ENCODE measurements around the gene ARHGAP31.
"Not testable (repeated sequence)": the region's sequence is repeated elsewhere in the genome, so short reads cannot be mapped to it uniquely, and the experiment has no call there.

ARHGAP31 gene

GRCh38 chr3:119351581-119351980, 57.4 kb downstream of the ARHGAP31 start:
- H3K79me2 ChIP-seq (ENCODE audit: insufficient read depth, low read length), result no peaks in the 10 kb centered on the region
- H3K4me2 ChIP-seq (ENCODE audit: low read depth, low read length, poor library complexity, severe bottlenecking), result no peak overlapping the region
- H3K9me2 ChIP-seq (replicated peaks; ENCODE audit: insufficient read depth, low read length), result no peaks in the 10 kb centered on the region
- no peak overlapping the region for H3K27ac ChIP-seq (ENCODE audit: low read depth, low read length)
- no peaks in the 10 kb centered on the region for H4K20me1 ChIP-seq (ENCODE audit: low read depth, low read length)
- H3K27me3 ChIP-seq (ENCODE audit: low read length), result no peaks in the 10 kb centered on the region
- H3F3A ChIP-seq (ENCODE audit: insufficient read depth), result no peaks in the 10 kb centered on the region
- no peak overlapping the region for H3K4me3 ChIP-seq (ENCODE audit: insufficient read depth, low read length, poor library complexity, severe bottlenecking)
- no peak overlapping the region for H2AFZ ChIP-seq (ENCODE audit: low read depth, low read length, severe bottlenecking)
- TF ChIP-seq CTCF (IDR thresholded peaks at IDR 0.05; ENCODE audit: insufficient read depth, low read length, poor library complexity, severe bottlenecking) (no peak), EZH2phosphoT487 (conservative IDR thresholded peaks at IDR 0.05; ENCODE audit: low read length) (no peak)
- H3K36me3 ChIP-seq (ENCODE audit: low read length), result no peaks in the 10 kb centered on the region
- H3K9me3 ChIP-seq (ENCODE audit: insufficient read depth, low read length), result no peaks in the 10 kb centered on the region
- no peak overlapping the region for H3K9ac ChIP-seq (ENCODE audit: low read length)

DNA sequence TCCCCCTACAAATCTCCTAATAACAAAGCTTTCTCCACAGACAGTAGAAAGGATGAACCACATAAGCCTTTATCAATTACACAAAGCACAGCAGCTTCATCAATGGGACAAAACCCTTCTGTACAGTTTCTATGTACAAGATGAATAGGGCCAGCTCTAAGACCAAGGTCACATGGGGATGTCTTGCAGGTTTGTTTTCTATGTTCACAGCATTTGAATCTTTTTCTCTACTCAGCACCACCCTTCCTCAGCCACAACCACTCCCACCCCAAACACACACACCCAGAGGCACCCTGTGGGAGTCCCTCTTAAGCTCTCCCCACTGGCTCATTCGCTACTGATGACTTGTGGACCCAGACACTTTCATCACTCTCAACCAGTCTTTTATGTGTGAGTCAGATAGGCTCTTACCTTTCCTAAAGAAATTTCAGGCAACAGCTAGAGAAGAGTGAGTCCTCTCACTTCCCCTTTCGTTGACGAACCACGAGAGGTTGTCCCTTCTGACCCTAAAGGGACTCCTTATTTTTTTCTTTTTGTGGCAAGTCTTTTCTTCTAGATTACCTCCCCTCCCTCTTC, 57.9 kb downstream of the ARHGAP31 start:
- no peak overlapping the region for H3K4me2 ChIP-seq (ENCODE audit: low read depth, low read length, poor library complexity, severe bottlenecking)
- no peaks in the 10 kb centered on the region for H3F3A ChIP-seq (ENCODE audit: insufficient read depth)
- no peak overlapping the region for H3K9ac ChIP-seq (ENCODE audit: low read length)
- no peak overlapping the region for H2AFZ ChIP-seq (ENCODE audit: low read depth, low read length, severe bottlenecking)
- no peaks in the 10 kb centered on the region for H3K9me2 ChIP-seq (replicated peaks; ENCODE audit: insufficient read depth, low read length)
- H3K9me3 ChIP-seq (ENCODE audit: insufficient read depth, low read length), result no peaks in the 10 kb centered on the region
- TF ChIP-seq CTCF (IDR thresholded peaks at IDR 0.05; ENCODE audit: insufficient read depth, low read length, poor library complexity, severe bottlenecking) (no peak), EZH2phosphoT487 (conservative IDR thresholded peaks at IDR 0.05; ENCODE audit: low read length) (no peak)
- no peaks in the 10 kb centered on the region for H3K36me3 ChIP-seq (ENCODE audit: low read length)
- no peak overlapping the region for H3K27ac ChIP-seq (ENCODE audit: low read depth, low read length)
- H3K4me3 ChIP-seq (ENCODE audit: insufficient read depth, low read length, poor library complexity, severe bottlenecking), result no peak overlapping the region
- H3K79me2 ChIP-seq (ENCODE audit: insufficient read depth, low read length), result no peaks in the 10 kb centered on the region
- no peaks in the 10 kb centered on the region for H4K20me1 ChIP-seq (ENCODE audit: low read depth, low read length)
- no peaks in the 10 kb centered on the region for H3K27me3 ChIP-seq (ENCODE audit: low read length)

DNA sequence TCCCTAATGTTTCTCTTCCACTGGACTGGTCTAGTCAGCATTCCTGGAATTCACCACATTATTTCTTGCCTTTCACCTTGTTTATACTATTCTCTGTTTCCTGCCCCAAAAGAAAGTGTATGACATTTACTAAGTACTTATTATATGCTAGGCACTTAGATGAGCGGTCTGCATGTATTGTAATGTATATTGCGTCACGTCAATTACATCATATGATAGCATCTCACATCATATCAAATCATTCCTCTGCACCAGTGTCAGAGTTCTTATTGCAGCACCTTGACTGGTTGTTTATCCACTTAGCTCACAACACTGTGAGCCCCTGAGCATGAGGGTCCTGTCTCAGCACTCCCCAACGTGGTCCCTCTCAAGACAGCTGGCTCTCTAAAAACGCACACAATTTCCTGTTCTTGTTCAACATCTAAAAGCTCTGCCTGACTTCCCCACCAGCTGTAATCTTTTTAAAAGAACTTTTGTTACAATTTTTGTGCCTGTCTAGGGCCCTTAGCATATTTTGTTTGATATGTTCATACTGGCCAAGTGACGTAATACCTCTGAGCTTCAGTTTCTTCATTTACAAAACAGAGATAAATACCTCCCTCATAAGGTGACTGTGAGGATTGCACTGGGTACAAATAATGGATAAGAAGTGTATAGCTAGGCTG, 58.8 kb downstream of the ARHGAP31 start:
- Histone ChIP-seq H3K4me3 (ENCODE audit: insufficient read depth, low read length, poor library complexity, severe bottlenecking) (no peak overlapping the region), H3K9me3 (ENCODE audit: insufficient read depth, low read length) (no peaks in the 10 kb centered on the region)

GRCh38 chr3:119355608-119356007, 61.4 kb downstream of the ARHGAP31 start:
- not testable (repeated sequence) for H3K36me3 ChIP-seq (ENCODE audit: low read length); H3K4me2 ChIP-seq (ENCODE audit: low read depth, low read length, poor library complexity, severe bottlenecking); H4K20me1 ChIP-seq (ENCODE audit: low read depth, low read length); H3K9ac ChIP-seq (ENCODE audit: low read length); H3K27me3 ChIP-seq (ENCODE audit: low read length); H3K9me3 ChIP-seq (ENCODE audit: insufficient read depth, low read length); H3K27ac ChIP-seq (ENCODE audit: low read depth, low read length); H3K9me2 ChIP-seq (replicated peaks; ENCODE audit: insufficient read depth, low read length); H3K79me2 ChIP-seq (ENCODE audit: insufficient read depth, low read length); H3K4me3 ChIP-seq (ENCODE audit: insufficient read depth, low read length, poor library complexity, severe bottlenecking); H2AFZ ChIP-seq (ENCODE audit: low read depth, low read length, severe bottlenecking); H3F3A ChIP-seq (ENCODE audit: insufficient read depth)

More for the DNA sequence above, 58.8 kb downstream of the ARHGAP31 start:
- Histone ChIP-seq H3K27me3 (ENCODE audit: low read length) (no peaks in the 10 kb centered on the region), H3F3A (ENCODE audit: insufficient read depth) (no peaks in the 10 kb centered on the region), H2AFZ (ENCODE audit: low read depth, low read length, severe bottlenecking) (no peak overlapping the region), H3K9me2 (replicated peaks; ENCODE audit: insufficient read depth, low read length) (no peaks in the 10 kb centered on the region), H3K4me2 (ENCODE audit: low read depth, low read length, poor library complexity, severe bottlenecking) (no peak overlapping the region), H3K27ac (ENCODE audit: low read depth, low read length) (no peak overlapping the region), H3K9ac (ENCODE audit: low read length) (no peak overlapping the region), H3K36me3 (ENCODE audit: low read length) (no peaks in the 10 kb centered on the region), H4K20me1 (ENCODE audit: low read depth, low read length) (no peaks in the 10 kb centered on the region), H3K79me2 (ENCODE audit: insufficient read depth, low read length) (no peaks in the 10 kb centered on the region)
- TF ChIP-seq CTCF (IDR thresholded peaks at IDR 0.05; ENCODE audit: insufficient read depth, low read length, poor library complexity, severe bottlenecking), result no peak
- no peak for TF ChIP-seq EZH2phosphoT487 (conservative IDR thresholded peaks at IDR 0.05; ENCODE audit: low read length)

Measured in SU-DHL-6 (cell line).